Measurements from ENCODE around the gene CARMIL1. TPM values are rescaled to one million over a fixed set of nuclear protein-coding genes. Genes with fewer than 3 reads are reported as not detected.

CARMIL1 gene
- total and polyA plus RNA-seq, 2 of the 8 experiments (the other 6 are each of a cell fraction or from before 2014, with no cell fraction given), result 20.3 to 40.4 TPM

DNA sequence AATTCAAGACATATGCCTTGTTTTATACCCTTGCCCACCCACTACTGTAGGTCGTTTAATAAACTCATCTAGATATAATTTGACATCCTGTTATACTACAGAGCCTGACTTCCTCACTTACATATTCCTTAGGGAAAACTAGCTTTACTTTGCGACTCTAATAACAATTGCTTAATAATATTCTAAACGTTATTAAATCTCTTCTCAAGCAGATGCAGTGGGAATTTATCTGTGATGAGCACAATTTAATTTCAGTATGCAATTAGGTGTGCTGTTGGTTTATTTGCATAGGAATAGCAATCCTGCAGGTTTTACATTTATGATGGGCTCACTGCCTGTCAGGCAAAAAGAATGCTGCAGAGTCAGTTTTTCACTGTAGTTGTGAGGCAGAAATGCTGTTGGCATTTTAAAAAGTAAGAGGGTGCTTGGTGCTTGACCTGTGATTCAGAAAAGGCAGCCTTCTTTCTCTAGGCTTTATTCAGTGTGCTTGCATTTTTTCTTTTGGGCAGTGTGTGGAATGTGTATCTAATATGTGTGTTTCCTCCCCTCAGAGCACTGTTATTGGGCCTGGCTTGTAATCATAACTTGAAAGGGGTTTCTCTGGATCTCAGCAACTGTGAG is 220.6 kb downstream of the CARMIL1 start (continued):
- TF ChIP-seq EZH2 (IDR thresholded peaks at IDR 0.05; ENCODE audit: low read depth, low read length, severe bottlenecking) (no peak), HDAC2 (IDR thresholded peaks at IDR 0.05; ENCODE audit: borderline replicate concordance in 1 of 2, low read depth in 2 of 2, low read length in 2 of 2) (no peak), BACH1 (IDR thresholded peaks at IDR 0.05; ENCODE audit: low read length) (no peak), TCF12 (IDR thresholded peaks at IDR 0.05; ENCODE audit: low read depth, low read length) (no peak), ZNF274 (IDR thresholded peaks at IDR 0.05; ENCODE audit: borderline replicate concordance, extremely low read depth, low read length) (no peak)

All from H1 (cell line).